Renal cortical epithelial cell (primary cell): ENCODE data around the gene LLCFC1. TPM values are rescaled to one million over a fixed set of nuclear protein-coding genes. Genes with fewer than 3 reads are reported as not detected.

Source experiments
- DNase-seq: peaks from one replicate; pipeline ENCODE4 v3.0.0-alpha.2; 2011; ENCODE audit warnings: low read depth
- total RNA-seq: library from RNA; depleted of rRNA; stranded (reverse); fragments of >200 nt; gene quantifications from 2 replicates; pipeline ENCODE4 v1.2.3, GENCODE V29; 2014

LLCFC1 gene
- not detected in 2 replicates for total RNA-seq

- no peak for DNase-seq
Measured at GRCh38 chr7:142939226-142939910, at the start of gene LLCFC1. LLCFC1 (plus strand) TSS chr7:142939484; CDS start chr7:142939622, 138 bp downstream.

GRCh38 chr7:142889816-142890215 lies 49.5 kb upstream of the LLCFC1 start:
- DNase-seq: no peak

- no peak for DNase-seq
Measured at GRCh38 chr7:142890874-142891485, 48.3 kb upstream of the LLCFC1 start.

- no peak for DNase-seq
Measured at GRCh38 chr7:142891490-142892082, 47.7 kb upstream of the LLCFC1 start.

GRCh38 chr7:142892951-142893350 lies 46.3 kb upstream of the LLCFC1 start:
- no peak for DNase-seq

- no peak for DNase-seq
Measured at GRCh38 chr7:142894112-142894984, 44.9 kb upstream of the LLCFC1 start.

GRCh38 chr7:142894985-142895593 lies 44.2 kb upstream of the LLCFC1 start:
- DNase-seq: no peak

- DNase-seq: no peak
Measured at GRCh38 chr7:142896151-142896550, 43.1 kb upstream of the LLCFC1 start.

- no peak for DNase-seq
Measured at GRCh38 chr7:142896741-142897379, 42.4 kb upstream of the LLCFC1 start.

- DNase-seq: no peak
Measured at GRCh38 chr7:142897691-142898090, 41.6 kb upstream of the LLCFC1 start.

- no peak for DNase-seq
Measured at GRCh38 chr7:142898377-142899170, 40.7 kb upstream of the LLCFC1 start.

GRCh38 chr7:142899661-142900060 lies 39.6 kb upstream of the LLCFC1 start:
- no peak for DNase-seq

GRCh38 chr7:142901426-142902259 lies 37.6 kb upstream of the LLCFC1 start:
- no peak for DNase-seq

GRCh38 chr7:142904128-142904527 lies 35.2 kb upstream of the LLCFC1 start:
- no peak for DNase-seq

GRCh38 chr7:142905759-142906158 lies 33.5 kb upstream of the LLCFC1 start:
- no peak for DNase-seq

- no peak for DNase-seq
Measured at GRCh38 chr7:142906643-142907042, 32.6 kb upstream of the LLCFC1 start.

- no peak for DNase-seq
Measured at GRCh38 chr7:142908290-142908689, 31.0 kb upstream of the LLCFC1 start.

- DNase-seq: peak; percentile 3
Measured at GRCh38 chr7:142908921-142909890, 30.1 kb upstream of the LLCFC1 start.
